Retinal pigment epithelial cell (primary cell): ENCODE results near the gene DBH.

Source experiments
- DNase-seq: peaks from one replicate; pipeline ENCODE4 v3.0.0-alpha.2; 2010; ENCODE audit warnings: low read depth
- H3K4me3 ChIP-seq: 2 replicates; pipeline ENCODE4 v1.5.1; 2011; ENCODE audit warnings: mild to moderate bottlenecking, low read length, control low read depth, moderate library complexity
- CTCF ChIP-seq: conservative IDR thresholded peaks from 2 replicates; pipeline ENCODE4 v1.5.1; 2011; ENCODE audit warnings: low read depth, low read length, control low read depth, inconsistent platforms

DBH gene

DNA sequence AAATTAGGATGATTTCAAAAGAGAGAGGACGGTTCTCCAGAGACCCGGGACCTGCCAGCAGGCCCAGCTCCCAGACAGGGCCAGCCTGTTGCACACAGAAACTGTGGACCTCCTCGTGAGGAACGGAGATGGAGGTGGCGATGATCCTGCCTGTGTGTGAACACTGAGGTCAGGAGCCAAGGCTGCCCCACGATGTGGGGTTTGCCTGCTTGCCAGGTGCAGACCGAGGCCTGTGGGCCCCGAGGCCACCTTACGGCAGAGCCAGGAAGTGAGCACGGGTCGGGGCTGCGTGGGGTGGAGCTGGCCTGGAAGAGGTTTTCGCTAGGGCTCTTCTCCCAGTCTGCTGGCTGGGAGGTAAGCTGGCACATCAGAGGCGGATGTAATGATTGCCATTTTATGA is 31.3 kb upstream of the DBH start:
- DNase-seq = no peak
- no peak for TF ChIP-seq CTCF
- H3K4me3 ChIP-seq = no peak overlapping the region

DNA sequence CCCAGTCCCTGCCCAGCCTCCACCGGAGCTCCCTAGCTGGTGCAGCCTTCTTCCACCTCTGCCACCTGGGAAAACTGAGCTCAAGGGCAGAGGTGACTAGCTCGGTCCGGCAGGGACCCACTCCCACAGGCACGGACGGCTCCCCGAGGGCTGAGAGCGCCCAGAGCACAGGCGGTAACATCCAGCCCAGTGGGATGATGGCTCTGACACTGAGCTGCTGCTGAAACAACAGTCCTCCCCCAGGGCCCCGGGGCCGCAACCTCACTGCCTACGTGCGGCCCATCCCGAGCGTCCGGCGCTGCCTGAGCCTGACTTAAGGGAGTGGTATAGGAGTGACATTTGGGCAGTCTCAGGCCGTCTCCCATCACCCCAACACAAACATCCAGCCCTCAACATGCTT is 30.7 kb upstream of the DBH start:
- no peak overlapping the region for H3K4me3 ChIP-seq
- no peak for TF ChIP-seq CTCF
- DNase-seq = no peak

- no peak for TF ChIP-seq CTCF
- no peak for DNase-seq
Observed at GRCh38 chr9:133605856-133606707, 30.1 kb upstream of the DBH start.

GRCh38 chr9:133606708-133607025 is 29.5 kb upstream of the DBH start:
- DNase-seq = no peak
- TF ChIP-seq CTCF = no peak
- no peak overlapping the region for H3K4me3 ChIP-seq

More at GRCh38 chr9:133605856-133606707, 30.1 kb upstream of the DBH start:
- no peak overlapping the region for H3K4me3 ChIP-seq

- H3K4me3 ChIP-seq = no peak overlapping the region
- no peak for DNase-seq
- TF ChIP-seq CTCF = no peak
Observed at GRCh38 chr9:133607381-133607780, 28.8 kb upstream of the DBH start.

- no peak for TF ChIP-seq CTCF
- no peak for DNase-seq
- H3K4me3 ChIP-seq = no peak overlapping the region
Observed at GRCh38 chr9:133607976-133608375, 28.2 kb upstream of the DBH start.

GRCh38 chr9:133608382-133608781 is 27.8 kb upstream of the DBH start:
- no peak overlapping the region for H3K4me3 ChIP-seq
- TF ChIP-seq CTCF = no peak
- no peak for DNase-seq
